Measurements from ENCODE around the gene ACTG2. TPM values are rescaled to one million over a fixed set of nuclear protein-coding genes. Genes with fewer than 3 reads are reported as not detected.

ACTG2 gene
- total RNA-seq (2021) (0.59 and 2.7 TPM in 2 replicates), Bru-seq, nascent RNA (percentile 3 among the genes with signal in this experiment), BruChase-seq, experiment 1, labeled RNA remaining after a 2-hour chase (percentile 3 among the genes with signal in this experiment), BruChase-seq, experiment 2, labeled RNA remaining after a 6-hour chase (percentile 8 among the genes with signal in this experiment)
- long read RNA-seq: 0 reads

GRCh38 chr2:73892631-73893329 is at the start of gene ACTG2:
TSS of gene ACTG2 (plus strand) at chr2:73893008. CDS start at chr2:73901312, 8,304 bp downstream.
- H3K4me3 ChIP-seq (ENCODE audit: low read depth, low read length, poor library complexity, severe bottlenecking): no peak within 1 kb of the TSS
- TF ChIP-seq EZH2 (IDR thresholded peaks at IDR 0.05; ENCODE audit: borderline replicate concordance, low read depth, low read length, poor library complexity, severe bottlenecking) (no peak), CTCF (conservative IDR thresholded peaks at IDR 0.05; ENCODE audit: low read depth, low read length) (no peak)
- ChIA-PET CTCF (no interaction called here), POLR2A (ENCODE audit: low non-redundant PET) (no interaction called here)
- H3K9me3 ChIP-seq (ENCODE audit: low read depth, low read length, poor library complexity, severe bottlenecking): no peaks in the 10 kb centered on the region
- no peak within 1 kb of the TSS for H3K27ac ChIP-seq (ENCODE audit: low read depth, low read length, poor library complexity, severe bottlenecking)
- no peaks in the 10 kb centered on the region for H3K36me3 ChIP-seq (ENCODE audit: insufficient read depth, low read length, poor library complexity, severe bottlenecking)
- no peaks in the 10 kb centered on the region for H3K4me1 ChIP-seq (ENCODE audit: insufficient read depth, low read length, poor library complexity, severe bottlenecking)
- no peaks in the 10 kb centered on the region for H3K27me3 ChIP-seq (replicated peaks; ENCODE audit: insufficient read depth, low read depth, low read length, poor library complexity)
- DNase-seq (ENCODE audit: low spot score): no peak
- intact Hi-C loops (cut with micrococcal nuclease; ENCODE audit: unreplicated experiment): no loop called here
- no TSS peak for BruUV-seq (replicated peaks)

- Histone ChIP-seq H3K4me3 (ENCODE audit: low read depth, low read length, poor library complexity, severe bottlenecking) (no peak overlapping the region), H3K36me3 (ENCODE audit: insufficient read depth, low read length, poor library complexity, severe bottlenecking) (peaks cover 62% of the 10 kb centered on the region), H3K27me3 (replicated peaks; ENCODE audit: insufficient read depth, low read depth, low read length, poor library complexity) (no peaks in the 10 kb centered on the region), H3K9me3 (ENCODE audit: low read depth, low read length, poor library complexity, severe bottlenecking) (no peaks in the 10 kb centered on the region), H3K27ac (ENCODE audit: low read depth, low read length, poor library complexity, severe bottlenecking) (no peak overlapping the region), H3K4me1 (ENCODE audit: insufficient read depth, low read length, poor library complexity, severe bottlenecking) (no peaks in the 10 kb centered on the region)
- intact Hi-C loops (cut with micrococcal nuclease; ENCODE audit: unreplicated experiment): no loop called here
- TF ChIP-seq EZH2 (IDR thresholded peaks at IDR 0.05; ENCODE audit: borderline replicate concordance, low read depth, low read length, poor library complexity, severe bottlenecking) (no peak), CTCF (conservative IDR thresholded peaks at IDR 0.05; ENCODE audit: low read depth, low read length) (no peak)
- no peak for DNase-seq (ENCODE audit: low spot score)
- no TSS peak for BruUV-seq (replicated peaks)
- ChIA-PET CTCF (no interaction called here), POLR2A (ENCODE audit: low non-redundant PET) (no interaction called here)
Measured at GRCh38 chr2:73844087-73844486, 48.7 kb upstream of the ACTG2 start.

GRCh38 chr2:73850009-73850408 is 42.8 kb upstream of the ACTG2 start:
- POLR2A ChIA-PET (ENCODE audit: low non-redundant PET): no interaction called here
- TF ChIP-seq EZH2 (IDR thresholded peaks at IDR 0.05; ENCODE audit: borderline replicate concordance, low read depth, low read length, poor library complexity, severe bottlenecking): no peak
- TF ChIP-seq CTCF (conservative IDR thresholded peaks at IDR 0.05; ENCODE audit: low read depth, low read length): no peak
- no peak overlapping the region for H3K4me3 ChIP-seq (ENCODE audit: low read depth, low read length, poor library complexity, severe bottlenecking)
- H3K27ac ChIP-seq (ENCODE audit: low read depth, low read length, poor library complexity, severe bottlenecking): no peak overlapping the region
- intact Hi-C loops (cut with micrococcal nuclease; ENCODE audit: unreplicated experiment): no loop called here
- no peak for DNase-seq (ENCODE audit: low spot score)
- H3K9me3 ChIP-seq (ENCODE audit: low read depth, low read length, poor library complexity, severe bottlenecking): no peaks in the 10 kb centered on the region
- no peaks in the 10 kb centered on the region for H3K4me1 ChIP-seq (ENCODE audit: insufficient read depth, low read length, poor library complexity, severe bottlenecking)
- H3K36me3 ChIP-seq (ENCODE audit: insufficient read depth, low read length, poor library complexity, severe bottlenecking): peaks cover 81% of the 10 kb centered on the region
- BruUV-seq (replicated peaks): no TSS peak
- H3K27me3 ChIP-seq (replicated peaks; ENCODE audit: insufficient read depth, low read depth, low read length, poor library complexity): no peaks in the 10 kb centered on the region
- CTCF ChIA-PET: no interaction called here
